Ovary (tissue), 3 donors: ENCODE results near the gene SNX5.

Experiments
- CTCF ChIP-seq, 3 donors: fragments of 450-650 bp in 2 of 3; fragments of 200-600 bp in 1 of 3; IDR thresholded peaks; one replicate each; pipeline versions ENCODE4 v1.5.1 to v1.8.0; 2016 to 2022; ENCODE audit warnings: antibody characterized with exemption in 3 of 3, mild to moderate bottlenecking in 1 of 3
- POLR2A ChIP-seq: fragments of 450-650 bp; IDR thresholded peaks from one replicate; pipeline ENCODE4 v1.6.1; 2017; ENCODE audit warnings: antibody characterized with exemption, mild to moderate bottlenecking, moderate library complexity
- donor health status: DM: no; HTN: no; CAD: no.

GRCh38 chr20:17897566-17898307, 70.9 kb downstream of the SNX5 start:
- TF ChIP-seq CTCF (IDR thresholded peaks at IDR 0.05) = no peak
- no peak for TF ChIP-seq POLR2A
